ENCODE data around the gene IL1RL1. TPM values are rescaled to one million over a fixed set of nuclear protein-coding genes. Genes with fewer than 3 reads are reported as not detected.

IL1RL1 gene
- total and polyA plus RNA-seq, 5 donors, result 1.5 to 28.8 (median 5.4) TPM

DNA sequence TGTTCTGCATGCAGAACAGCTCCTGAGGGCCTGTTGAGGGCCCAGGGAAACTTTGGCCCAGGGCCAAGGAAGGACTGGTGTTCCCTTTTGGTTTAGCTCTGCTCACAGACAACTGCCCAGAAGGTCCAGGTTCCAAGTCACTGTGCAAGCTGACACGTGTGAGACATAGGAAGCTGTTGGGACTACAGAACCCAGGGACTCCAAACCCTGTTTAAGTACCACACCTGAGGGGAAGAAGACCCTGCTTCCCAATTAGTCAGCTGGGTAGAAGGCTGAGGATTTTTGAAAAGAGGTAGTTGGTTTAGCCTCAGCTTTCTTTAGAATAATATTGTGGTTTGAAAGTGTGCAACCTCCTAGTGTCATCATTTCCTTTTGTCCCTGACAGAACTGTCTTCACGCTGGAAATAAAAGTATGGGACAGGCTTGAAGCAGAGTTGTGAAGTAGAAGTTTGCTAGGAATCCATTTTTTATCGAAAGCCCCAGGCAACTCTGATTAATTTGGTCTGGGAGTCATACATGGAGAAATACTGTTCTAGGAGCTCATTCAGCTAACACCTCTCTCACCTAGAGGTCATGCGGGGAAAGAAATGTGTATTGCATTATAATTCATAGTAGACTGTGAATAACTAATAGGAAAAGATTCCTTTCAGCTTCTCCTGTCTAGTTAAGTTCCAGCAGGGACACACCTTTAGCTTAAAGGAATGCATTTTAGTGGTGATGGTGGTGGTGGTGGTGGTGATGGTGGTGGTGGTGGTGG is 19.9 kb upstream of the IL1RL1 start:
- H3K4me3 ChIP-seq (ENCODE audit: low read length), result no peak overlapping the region
- no peaks in the 10 kb centered on the region for H3K4me1 ChIP-seq (ENCODE audit: control insufficient read depth, insufficient read depth, low read length)
- H3K27ac ChIP-seq (ENCODE audit: low read length), result no peak overlapping the region
- H3K9me3 ChIP-seq (ENCODE audit: control insufficient read depth, low read length), result no peaks in the 10 kb centered on the region
- ATAC-seq, result no peak
- intact Hi-C loops (cut with DNase I), result no loop called here
- DNase-seq, result peak in 1 of 3 donors; percentile 63
- H3K27me3 ChIP-seq (ENCODE audit: control insufficient read depth, insufficient read depth), result no peaks in the 10 kb centered on the region
- WGBS, result 71% methylated on average over 4 of the region's 4 CpGs

DNA sequence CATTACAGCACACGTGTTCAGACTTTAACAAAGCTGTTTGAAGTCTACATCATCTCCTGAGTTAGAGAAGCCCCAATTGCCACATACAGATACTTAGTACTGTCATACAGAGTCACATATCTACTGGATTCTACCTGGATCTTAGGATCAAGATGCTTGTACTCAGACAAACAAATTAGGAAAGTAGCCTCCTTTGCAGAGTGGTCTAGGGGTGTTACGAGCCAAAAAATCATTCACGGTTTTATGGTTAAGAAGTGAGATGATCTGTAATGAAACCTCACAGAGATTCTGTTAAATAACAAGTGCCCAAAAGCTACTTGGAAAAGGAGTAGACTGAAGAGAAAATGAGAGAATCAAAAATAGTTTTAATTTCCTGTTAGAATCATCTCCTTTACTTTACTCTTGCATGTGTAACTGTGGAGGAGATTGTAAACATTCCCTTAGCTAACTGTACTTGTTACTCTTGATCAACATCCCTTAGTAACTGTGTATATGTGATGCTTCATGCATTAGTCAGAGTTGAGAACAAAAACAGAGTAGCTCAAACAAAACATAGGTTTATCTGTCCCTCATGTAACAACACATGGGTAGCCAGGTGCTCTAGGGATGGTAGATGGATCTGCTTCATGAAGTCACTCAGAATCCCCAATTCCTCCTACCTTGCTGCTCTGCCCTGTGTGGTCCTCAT is 16.4 kb upstream of the IL1RL1 start:
- no peak for ATAC-seq
- intact Hi-C loops (cut with DNase I), result no loop called here
- H3K4me3 ChIP-seq (ENCODE audit: low read length), result no peak overlapping the region
- DNase-seq, result no peak
- no peak overlapping the region for H3K27ac ChIP-seq (ENCODE audit: low read length)
- no peaks in the 10 kb centered on the region for H3K4me1 ChIP-seq (ENCODE audit: control insufficient read depth, insufficient read depth, low read length)
- H3K27me3 ChIP-seq (ENCODE audit: control insufficient read depth, insufficient read depth), result no peaks in the 10 kb centered on the region
- no peaks in the 10 kb centered on the region for H3K9me3 ChIP-seq (ENCODE audit: control insufficient read depth, low read length)
- 84% methylated on average over 3 of the region's 3 CpGs for WGBS

DNA sequence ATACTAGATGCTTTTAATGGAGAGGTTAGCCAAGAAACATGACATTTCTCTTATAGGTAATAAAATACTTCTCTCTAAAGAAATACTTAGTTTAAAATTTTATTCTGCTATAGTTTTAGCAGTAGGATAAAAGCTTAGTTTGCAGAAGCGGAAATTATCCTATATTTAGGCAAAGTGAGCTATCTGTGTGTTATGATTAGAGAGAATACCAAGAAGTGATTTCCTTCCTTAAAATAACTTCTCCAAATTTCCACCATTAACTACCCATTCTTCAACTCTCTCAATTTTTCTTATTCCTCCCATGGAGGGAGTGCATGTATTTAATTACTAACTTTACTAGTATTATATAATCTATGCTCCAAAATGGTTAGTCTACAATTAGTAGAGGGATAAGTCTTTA is 15.8 kb upstream of the IL1RL1 start:
- no peak overlapping the region for H3K4me3 ChIP-seq (ENCODE audit: low read length)
- no peak overlapping the region for H3K27ac ChIP-seq (ENCODE audit: low read length)
- H3K9me3 ChIP-seq (ENCODE audit: control insufficient read depth, low read length), result no peaks in the 10 kb centered on the region
- WGBS, result 66% methylated on average over 1 of the region's 1 CpG
- H3K4me1 ChIP-seq (ENCODE audit: control insufficient read depth, insufficient read depth, low read length), result no peaks in the 10 kb centered on the region
- ATAC-seq (no peak), DNase-seq (no peak)
- H3K27me3 ChIP-seq (ENCODE audit: control insufficient read depth, insufficient read depth), result no peaks in the 10 kb centered on the region
- intact Hi-C loops (cut with DNase I), result no loop called here

DNA sequence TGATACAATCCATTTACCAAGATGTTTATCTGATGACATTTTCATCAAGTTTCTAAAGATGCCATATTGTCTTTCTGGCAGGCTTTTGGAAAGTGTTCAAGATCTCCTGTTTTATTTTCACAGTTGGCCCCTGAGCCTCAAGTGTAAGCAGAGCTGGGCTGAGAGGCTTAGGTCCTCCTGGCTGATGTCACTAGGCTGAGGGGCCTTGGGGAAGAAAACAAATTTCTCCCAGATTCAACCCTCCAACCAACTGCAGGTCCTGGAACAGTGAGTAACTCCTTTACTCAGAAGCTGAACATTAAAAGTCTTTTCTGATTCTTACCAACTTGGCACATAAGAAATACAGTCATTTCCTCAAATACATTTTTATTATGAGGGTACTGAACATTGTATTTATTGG is 14.9 kb upstream of the IL1RL1 start:
- Histone ChIP-seq H3K9me3 (ENCODE audit: control insufficient read depth, low read length) (no peaks in the 10 kb centered on the region), H3K27ac (ENCODE audit: low read length) (no peak overlapping the region), H3K4me3 (ENCODE audit: low read length) (no peak overlapping the region), H3K4me1 (ENCODE audit: control insufficient read depth, insufficient read depth, low read length) (no peaks in the 10 kb centered on the region), H3K27me3 (ENCODE audit: control insufficient read depth, insufficient read depth) (no peaks in the 10 kb centered on the region)
- ATAC-seq, result no peak
- DNase-seq, result no peak
- intact Hi-C loops (cut with DNase I), result no loop called here

DNA sequence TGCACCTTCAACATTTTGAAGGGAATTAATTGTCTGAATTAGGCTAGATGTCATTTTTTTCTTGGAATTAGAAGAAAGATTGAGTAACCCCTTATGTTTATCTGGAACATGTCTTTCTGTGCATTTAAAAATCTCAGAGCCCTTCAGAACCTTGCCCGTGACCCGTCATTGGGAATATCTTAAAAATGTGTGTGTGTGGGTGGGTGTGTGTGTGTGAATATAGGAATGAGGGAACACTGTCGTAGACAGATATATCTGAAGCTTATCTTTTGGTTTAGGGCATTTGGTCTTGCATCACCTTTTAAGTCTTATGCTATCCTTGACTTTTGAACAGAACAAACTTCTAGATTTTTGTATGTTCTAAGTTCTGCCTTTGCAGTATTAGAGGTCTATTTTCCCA is 13.5 kb upstream of the IL1RL1 start:
- DNase-seq (no peak), ATAC-seq (no peak)
- Histone ChIP-seq H3K27ac (ENCODE audit: low read length) (no peak overlapping the region), H3K4me1 (ENCODE audit: control insufficient read depth, insufficient read depth, low read length) (no peaks in the 10 kb centered on the region), H3K9me3 (ENCODE audit: control insufficient read depth, low read length) (no peaks in the 10 kb centered on the region), H3K4me3 (ENCODE audit: low read length) (no peak overlapping the region), H3K27me3 (ENCODE audit: control insufficient read depth, insufficient read depth) (no peaks in the 10 kb centered on the region)
- intact Hi-C loops (cut with DNase I), result no loop called here
- WGBS, result 63% methylated on average over 3 of the region's 3 CpGs

DNA sequence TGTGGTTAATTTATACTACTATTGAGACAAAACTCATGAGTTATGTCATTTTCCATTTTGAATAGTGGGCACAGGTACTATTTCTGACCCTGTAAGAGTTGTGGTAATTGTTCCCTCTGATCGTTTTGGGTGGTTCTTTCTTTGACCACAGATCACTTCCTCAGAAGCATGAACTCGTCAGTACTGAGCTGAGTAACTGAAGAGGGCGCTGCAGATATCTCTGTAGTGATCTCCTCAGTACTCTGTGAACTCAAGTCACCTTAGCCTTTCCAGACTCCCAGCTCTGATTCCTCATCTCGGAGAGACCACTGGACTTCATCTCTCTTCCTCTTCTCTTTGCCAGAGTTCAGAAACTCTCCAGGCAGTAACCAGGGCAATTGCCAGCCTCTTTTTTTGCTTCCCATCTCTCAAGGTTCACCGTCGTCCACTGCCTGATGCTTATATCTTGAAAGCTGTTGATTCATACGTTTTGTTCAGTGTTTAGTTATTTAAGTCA is 9.4 kb upstream of the IL1RL1 start:
- intact Hi-C loops (cut with DNase I), result no loop called here
- H3K4me1 ChIP-seq (ENCODE audit: control insufficient read depth, insufficient read depth, low read length), result peaks cover 2% of the 10 kb centered on the region
- DNase-seq (no peak), ATAC-seq (peak; percentile 66 to 83)
- H3K4me3 ChIP-seq (ENCODE audit: low read length), result no peak overlapping the region
- WGBS, result 36% methylated on average over 7 of the region's 7 CpGs
- H3K9me3 ChIP-seq (ENCODE audit: control insufficient read depth, low read length), result no peaks in the 10 kb centered on the region
- no peaks in the 10 kb centered on the region for H3K27me3 ChIP-seq (ENCODE audit: control insufficient read depth, insufficient read depth)
- no peak overlapping the region for H3K27ac ChIP-seq (ENCODE audit: low read length)

DNA sequence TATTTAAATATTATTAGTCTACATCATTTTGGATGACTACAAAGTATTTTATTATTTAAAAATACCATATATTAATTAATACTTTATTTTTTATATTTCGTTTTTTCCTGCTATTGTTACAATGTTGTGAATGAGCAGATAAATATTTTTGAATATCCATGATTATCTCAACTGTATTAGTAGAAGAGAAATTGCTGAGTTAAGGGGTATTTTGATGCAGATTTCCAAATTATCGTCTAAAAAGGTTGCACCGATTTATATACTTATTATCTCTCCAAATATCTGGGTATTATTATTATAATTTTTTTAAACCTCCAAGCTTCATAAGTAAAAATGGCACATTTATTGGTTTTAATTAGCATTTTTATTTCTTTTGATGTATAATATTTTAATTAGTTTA is 8.9 kb upstream of the IL1RL1 start:
- intact Hi-C loops (cut with DNase I), result no loop called here
- DNase-seq (no peak), ATAC-seq (no peak)
- no peak overlapping the region for H3K27ac ChIP-seq (ENCODE audit: low read length)
- peaks cover 2% of the 10 kb centered on the region for H3K4me1 ChIP-seq (ENCODE audit: control insufficient read depth, insufficient read depth, low read length)
- 85% methylated on average over 3 of the region's 3 CpGs for WGBS
- H3K27me3 ChIP-seq (ENCODE audit: control insufficient read depth, insufficient read depth), result no peaks in the 10 kb centered on the region
- H3K4me3 ChIP-seq (ENCODE audit: low read length), result no peak overlapping the region
- H3K9me3 ChIP-seq (ENCODE audit: control insufficient read depth, low read length), result no peaks in the 10 kb centered on the region

DNA sequence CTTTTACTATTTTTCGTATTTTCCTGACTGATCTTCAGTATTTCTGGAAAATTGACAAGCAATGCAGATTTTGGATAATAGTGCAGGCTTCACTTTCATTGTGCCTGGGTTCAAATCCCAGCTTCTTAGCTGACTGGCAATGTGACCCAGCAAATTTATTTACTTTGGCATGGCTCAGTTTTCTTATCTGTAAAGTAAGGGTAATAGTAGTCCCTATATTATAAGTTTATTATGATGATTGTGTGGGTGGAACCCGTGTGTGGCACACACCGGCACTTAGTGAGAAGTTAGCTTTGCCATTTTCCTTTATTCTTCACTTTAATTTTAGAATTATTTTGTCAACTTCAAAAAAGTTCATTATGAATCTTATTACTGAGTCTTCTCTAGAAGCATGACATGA is 7.8 kb upstream of the IL1RL1 start:
- Histone ChIP-seq H3K4me1 (ENCODE audit: control insufficient read depth, insufficient read depth, low read length) (peaks cover 2% of the 10 kb centered on the region), H3K9me3 (ENCODE audit: control insufficient read depth, low read length) (no peaks in the 10 kb centered on the region), H3K4me3 (ENCODE audit: low read length) (no peak overlapping the region), H3K27me3 (ENCODE audit: control insufficient read depth, insufficient read depth) (peaks cover 3% of the 10 kb centered on the region), H3K27ac (ENCODE audit: low read length) (no peak overlapping the region)
- no peak for ATAC-seq
- intact Hi-C loops (cut with DNase I), result no loop called here
- 87% methylated on average over 3 of the region's 3 CpGs for WGBS
- DNase-seq, result no peak

DNA sequence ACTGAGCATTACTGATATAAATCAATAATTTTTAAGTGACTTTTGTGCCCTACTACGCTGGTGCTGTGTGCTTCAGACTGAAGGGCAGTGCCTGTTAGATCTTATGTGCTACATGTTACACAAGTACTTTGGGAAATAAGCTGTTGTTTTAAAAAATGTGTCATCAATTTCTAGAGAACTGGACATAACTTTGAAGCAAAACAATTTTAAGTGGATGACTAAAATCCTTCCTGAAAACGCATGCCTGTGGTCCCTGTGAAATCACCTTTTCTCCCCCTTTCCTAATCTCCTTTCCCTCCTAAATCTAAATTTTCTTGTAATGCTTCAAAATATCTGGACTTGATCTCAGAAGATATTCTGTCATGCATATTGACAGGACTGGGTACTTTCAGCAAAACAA is 7.1 kb upstream of the IL1RL1 start:
- Histone ChIP-seq H3K4me3 (ENCODE audit: low read length) (no peak overlapping the region), H3K4me1 (ENCODE audit: control insufficient read depth, insufficient read depth, low read length) (peaks cover 2% of the 10 kb centered on the region), H3K27me3 (ENCODE audit: control insufficient read depth, insufficient read depth) (peaks cover 5% of the 10 kb centered on the region), H3K9me3 (ENCODE audit: control insufficient read depth, low read length) (no peaks in the 10 kb centered on the region), H3K27ac (ENCODE audit: low read length) (no peak overlapping the region)
- WGBS, result 70% methylated on average over 2 of the region's 2 CpGs
- no peak for DNase-seq
- intact Hi-C loops (cut with DNase I), result no loop called here
- ATAC-seq, result no peak

DNA sequence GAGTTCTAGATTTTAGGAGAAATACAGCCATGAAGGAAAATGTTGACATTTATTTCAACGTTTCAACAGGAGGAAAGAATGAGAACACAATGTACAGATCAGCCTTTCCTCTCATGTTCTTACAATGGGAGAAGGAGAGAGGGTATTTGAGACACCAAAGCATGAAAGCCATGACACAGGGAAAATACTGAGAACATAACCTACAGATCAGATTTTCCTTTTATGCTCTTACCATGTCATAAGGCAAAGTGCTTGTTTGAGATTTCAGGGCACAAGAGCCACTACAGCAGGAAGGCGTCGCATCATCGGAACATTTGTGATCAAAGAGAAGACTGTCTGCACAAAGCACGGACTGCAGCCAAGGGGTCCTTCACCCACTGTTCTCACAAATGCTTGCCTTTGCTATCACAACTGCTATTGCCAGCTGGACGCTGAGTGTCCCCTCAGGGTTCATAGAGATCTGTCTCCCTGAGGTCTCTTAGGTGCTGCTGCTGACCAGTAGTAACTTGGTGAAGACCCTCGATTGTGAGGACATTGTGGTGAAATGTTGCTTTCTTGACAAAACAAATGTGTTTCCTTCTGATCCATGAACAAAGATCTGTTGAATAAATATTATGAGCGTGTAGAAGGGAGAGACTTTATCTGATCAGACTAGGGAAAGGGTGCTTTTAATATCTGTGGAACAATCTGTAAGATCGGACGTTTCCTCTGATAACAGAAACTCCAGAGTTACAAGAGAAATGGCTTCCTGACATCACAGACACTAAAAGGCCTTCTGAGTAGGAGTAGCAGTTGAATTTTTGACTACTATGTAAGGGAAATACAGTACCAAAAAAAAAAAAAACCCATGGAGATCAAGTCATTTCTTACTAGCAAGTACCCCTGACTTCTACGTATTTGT is 6.4 kb upstream of the IL1RL1 start:
- Histone ChIP-seq H3K9me3 (ENCODE audit: control insufficient read depth, low read length) (no peaks in the 10 kb centered on the region), H3K27ac (ENCODE audit: low read length) (peak overlapping the region; percentile 66), H3K4me3 (ENCODE audit: low read length) (no peak overlapping the region), H3K4me1 (ENCODE audit: control insufficient read depth, insufficient read depth, low read length) (peaks cover 2% of the 10 kb centered on the region), H3K27me3 (ENCODE audit: control insufficient read depth, insufficient read depth) (peaks cover 5% of the 10 kb centered on the region)
- ATAC-seq, result peak in 1 of 2 donors; percentile 57
- intact Hi-C loops (cut with DNase I), result no loop called here
- no peak for DNase-seq
- WGBS, result 58% methylated on average over 11 of the region's 11 CpGs

DNA sequence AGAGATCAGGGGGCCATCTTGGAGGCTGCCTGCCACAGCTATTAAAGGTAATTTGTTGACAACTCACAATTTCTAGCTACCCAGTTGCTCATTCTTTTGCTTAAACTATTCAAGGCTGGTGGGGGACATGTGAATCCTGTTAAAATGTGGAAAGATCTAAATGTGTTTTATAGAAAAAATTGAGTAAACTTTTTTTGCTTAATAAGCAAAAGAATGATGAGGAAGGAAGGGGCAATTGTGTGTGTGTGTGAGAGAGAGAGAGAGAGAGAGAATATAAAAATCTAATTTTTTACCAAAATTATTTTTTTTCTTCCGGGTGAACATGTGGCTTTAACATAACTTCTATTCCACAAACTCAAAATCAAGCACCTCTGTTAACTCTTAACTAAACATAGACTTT is 5.2 kb upstream of the IL1RL1 start:
- Histone ChIP-seq H3K27ac (ENCODE audit: low read length) (no peak overlapping the region), H3K27me3 (ENCODE audit: control insufficient read depth, insufficient read depth) (peaks cover 5% of the 10 kb centered on the region), H3K4me3 (ENCODE audit: low read length) (no peak overlapping the region), H3K9me3 (ENCODE audit: control insufficient read depth, low read length) (no peaks in the 10 kb centered on the region), H3K4me1 (ENCODE audit: control insufficient read depth, insufficient read depth, low read length) (peaks cover 2% of the 10 kb centered on the region)
- DNase-seq (no peak), ATAC-seq (no peak)
- intact Hi-C loops (cut with DNase I), result no loop called here
- 81% methylated on average over 1 of the region's 1 CpG for WGBS

All from right cardiac atrium (tissue), 5 donors.